Measurements from ENCODE around the gene MCEMP1. TPM values are rescaled to one million over a fixed set of nuclear protein-coding genes. Genes with fewer than 3 reads are reported as not detected.

Gene MCEMP1, protein sequence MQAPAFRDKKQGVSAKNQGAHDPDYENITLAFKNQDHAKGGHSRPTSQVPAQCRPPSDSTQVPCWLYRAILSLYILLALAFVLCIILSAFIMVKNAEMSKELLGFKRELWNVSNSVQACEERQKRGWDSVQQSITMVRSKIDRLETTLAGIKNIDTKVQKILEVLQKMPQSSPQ
- 0.44 TPM in 1 of 2 replicates, not detected in the other for total RNA-seq (2022)
- Bru-seq, nascent RNA, result not detected
- BruChase-seq, experiment 1, labeled RNA remaining after a 6-hour chase, result percentile 21 among the genes with signal in this experiment
- percentile 22 among the genes with signal in this experiment for BruChase-seq, experiment 2, labeled RNA remaining after a 2-hour chase
- long read RNA-seq, partial matches to known transcripts, result 0 of 2 reads
- long read RNA-seq, other reads (novel, unspliced or antisense), result 0 of 2 reads

DNA sequence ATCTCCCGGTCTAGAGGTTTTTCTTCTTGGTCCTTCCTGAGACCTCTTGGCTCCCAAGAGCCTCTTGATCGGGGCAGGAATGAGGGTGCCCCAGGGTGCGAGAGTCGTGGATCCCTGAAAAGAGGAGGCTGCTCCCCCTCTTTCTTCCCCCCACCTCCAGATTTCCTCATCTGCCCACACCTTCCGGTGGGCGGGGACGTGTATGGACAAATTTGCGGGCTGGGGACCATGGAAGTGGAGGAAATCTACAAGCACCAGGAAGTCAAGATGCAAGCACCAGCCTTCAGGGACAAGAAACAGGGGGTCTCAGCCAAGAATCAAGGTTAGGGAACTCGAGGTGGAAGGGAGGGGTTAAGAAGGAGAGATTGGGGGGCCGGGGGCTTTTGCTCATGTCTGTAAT is at the start of gene MCEMP1:
Gene MCEMP1, plus strand, starts transcription at position 237 of the 400 bp plus-strand sequence. Its CDS starts 31 bp downstream, at position 268.
- H3K36me3 Mint-ChIP-seq (ENCODE audit: insufficient read depth, unreplicated experiment), result peaks cover 4% of the 10 kb centered on the region
- no peak for DNase-seq (ENCODE audit: unreplicated experiment)
- BruUV-seq (replicated peaks), result no TSS peak
- TF ChIP-seq, protein P1, sequence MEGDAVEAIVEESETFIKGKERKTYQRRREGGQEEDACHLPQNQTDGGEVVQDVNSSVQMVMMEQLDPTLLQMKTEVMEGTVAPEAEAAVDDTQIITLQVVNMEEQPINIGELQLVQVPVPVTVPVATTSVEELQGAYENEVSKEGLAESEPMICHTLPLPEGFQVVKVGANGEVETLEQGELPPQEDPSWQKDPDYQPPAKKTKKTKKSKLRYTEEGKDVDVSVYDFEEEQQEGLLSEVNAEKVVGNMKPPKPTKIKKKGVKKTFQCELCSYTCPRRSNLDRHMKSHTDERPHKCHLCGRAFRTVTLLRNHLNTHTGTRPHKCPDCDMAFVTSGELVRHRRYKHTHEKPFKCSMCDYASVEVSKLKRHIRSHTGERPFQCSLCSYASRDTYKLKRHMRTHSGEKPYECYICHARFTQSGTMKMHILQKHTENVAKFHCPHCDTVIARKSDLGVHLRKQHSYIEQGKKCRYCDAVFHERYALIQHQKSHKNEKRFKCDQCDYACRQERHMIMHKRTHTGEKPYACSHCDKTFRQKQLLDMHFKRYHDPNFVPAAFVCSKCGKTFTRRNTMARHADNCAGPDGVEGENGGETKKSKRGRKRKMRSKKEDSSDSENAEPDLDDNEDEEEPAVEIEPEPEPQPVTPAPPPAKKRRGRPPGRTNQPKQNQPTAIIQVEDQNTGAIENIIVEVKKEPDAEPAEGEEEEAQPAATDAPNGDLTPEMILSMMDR (IDR thresholded peaks at IDR 0.05; ENCODE audit: unreplicated experiment), result no peak
- intact Hi-C loops (cut with micrococcal nuclease), result no loop called here
- ChIA-PET CTCF (interaction anchor here (1.1 to 1.2 kb wide), 3 partner anchors 27 to 323 kb away, joined by 3 to 5 read pairs (median 3); no protein-coding TSS in a partner anchor), POLR2A (interaction anchor here (0.8 to 2.3 kb wide), 2 partner anchors 20 to 123 kb away, joined by 3 to 6 read pairs; no protein-coding TSS in a partner anchor)
- peaks cover 6% of the 10 kb centered on the region for H3K4me1 Mint-ChIP-seq (ENCODE audit: insufficient read depth, unreplicated experiment)
- no peaks in the 10 kb centered on the region for H3K27me3 Mint-ChIP-seq (ENCODE audit: insufficient read depth, unreplicated experiment)
- no peaks in the 10 kb centered on the region for H3K9me3 Mint-ChIP-seq (ENCODE audit: unreplicated experiment)
- no peak within 1 kb of the TSS for H3K27ac Mint-ChIP-seq (ENCODE audit: low read depth, unreplicated experiment)
- H3K4me3 Mint-ChIP-seq (ENCODE audit: unreplicated experiment), result no peak within 1 kb of the TSS

DNA sequence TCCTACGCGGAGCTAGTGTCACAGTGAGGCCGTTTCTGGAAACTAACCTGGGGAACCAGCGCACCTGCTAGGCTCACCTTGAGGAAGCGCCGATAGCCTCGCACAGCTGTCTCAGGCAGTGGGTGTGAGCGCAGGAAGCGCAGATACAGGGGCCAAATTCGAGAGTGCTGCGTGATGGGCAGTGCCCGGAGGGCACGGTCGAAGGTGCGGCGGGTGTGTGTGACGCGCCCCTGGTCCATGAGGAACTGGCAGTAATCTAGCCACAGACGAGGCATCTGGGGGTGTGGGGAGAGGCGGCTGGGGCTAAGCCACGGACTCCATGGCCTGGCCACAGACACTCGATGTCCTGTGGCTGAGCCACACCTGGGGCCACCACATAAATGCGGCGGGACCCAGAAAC is 49.7 kb upstream of the MCEMP1 start:
- peak overlapping the region; percentile 95 for H3K4me3 Mint-ChIP-seq (ENCODE audit: unreplicated experiment)
- CTCF ChIA-PET, result interaction anchor here (0.9 to 1.2 kb wide), 2 partner anchors 58 to 272 kb away, joined by 5 to 6 read pairs; no protein-coding TSS in a partner anchor
- POLR2A ChIA-PET, result interaction anchor here (0.7 to 1.3 kb wide), 4 partner anchors 8 to 27 kb away, joined by 3 to 6 read pairs (median 3); no protein-coding TSS in a partner anchor
- TF ChIP-seq, protein P1 (IDR thresholded peaks at IDR 0.05; ENCODE audit: unreplicated experiment), result no peak
- H3K9me3 Mint-ChIP-seq (ENCODE audit: unreplicated experiment), result no peaks in the 10 kb centered on the region
- peaks cover 23% of the 10 kb centered on the region for H3K4me1 Mint-ChIP-seq (ENCODE audit: insufficient read depth, unreplicated experiment)
- intact Hi-C loops (cut with micrococcal nuclease), result no loop called here
- H3K27me3 Mint-ChIP-seq (ENCODE audit: insufficient read depth, unreplicated experiment), result no peaks in the 10 kb centered on the region
- H3K27ac Mint-ChIP-seq (ENCODE audit: low read depth, unreplicated experiment), result no peak overlapping the region
- peaks cover 47% of the 10 kb centered on the region for H3K36me3 Mint-ChIP-seq (ENCODE audit: insufficient read depth, unreplicated experiment)
- DNase-seq (ENCODE audit: unreplicated experiment), result no peak
- BruUV-seq (replicated peaks), result no TSS peak

DNA sequence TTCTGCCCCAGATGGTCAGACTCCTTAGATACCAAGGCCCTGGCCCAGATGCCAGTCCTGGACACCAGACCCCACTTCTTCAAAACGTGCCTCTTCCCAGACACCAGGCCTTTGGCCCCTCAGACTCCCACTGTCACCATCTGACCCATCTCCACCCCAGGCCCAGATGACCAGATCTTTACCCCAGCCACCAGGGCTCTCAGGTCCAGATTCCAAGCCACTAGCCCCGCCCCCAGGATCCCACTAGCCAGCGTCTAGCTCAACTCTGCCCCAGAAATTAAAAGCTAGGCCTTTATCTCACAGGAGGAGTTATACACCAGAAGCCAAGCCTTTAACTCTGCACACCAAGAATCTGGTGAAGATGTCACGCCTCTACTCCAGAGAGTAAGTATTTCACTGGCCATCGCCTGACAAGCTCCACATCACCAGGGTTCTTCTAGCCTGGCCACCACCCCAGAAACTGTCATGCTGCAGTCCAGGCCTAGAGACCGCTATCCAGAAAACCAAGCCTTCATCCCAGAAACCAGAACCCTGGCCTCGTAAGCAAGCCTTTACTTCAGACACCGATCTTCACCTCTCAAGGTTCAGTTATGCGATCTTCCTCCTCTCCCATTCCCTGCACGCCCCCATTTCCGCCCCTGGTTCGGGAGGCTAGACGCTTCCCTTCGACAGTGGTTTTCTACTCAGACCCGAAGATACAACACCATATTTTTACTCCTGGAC is 48.1 kb upstream of the MCEMP1 start:
- TF ChIP-seq, protein P1 (IDR thresholded peaks at IDR 0.05; ENCODE audit: unreplicated experiment), result no peak
- Mint-ChIP-seq H3K27ac (ENCODE audit: low read depth, unreplicated experiment) (peak overlapping the region; percentile 100), H3K4me3 (ENCODE audit: unreplicated experiment) (peak overlapping the region; percentile 95), H3K9me3 (ENCODE audit: unreplicated experiment) (no peaks in the 10 kb centered on the region), H3K4me1 (ENCODE audit: insufficient read depth, unreplicated experiment) (peaks cover 23% of the 10 kb centered on the region), H3K36me3 (ENCODE audit: insufficient read depth, unreplicated experiment) (peaks cover 37% of the 10 kb centered on the region), H3K27me3 (ENCODE audit: insufficient read depth, unreplicated experiment) (no peaks in the 10 kb centered on the region)
- BruUV-seq (replicated peaks), result TSS peak; percentile 76
- DNase-seq (ENCODE audit: unreplicated experiment), result no peak
- intact Hi-C loops (cut with micrococcal nuclease), result no loop called here
- ChIA-PET POLR2A (interaction anchor here (0.8 to 2.5 kb wide), 15 partner anchors 9 to 596 kb away, joined by 3 to 41 read pairs (median 4); partner anchors contain the start of genes PNPLA6, TRAPPC5 and ZNF557), CTCF (interaction anchor here (0.9 to 1.9 kb wide), 3 partner anchors 47 to 60 kb away, joined by 3 to 10 read pairs (median 8); partner anchors contain the start of gene TRAPPC5)

Data from MCF 10A (cell line).